Measurements from ENCODE around the gene UBAP1.

GRCh38 chr9:34190996-34191892 lies 12.4 kb downstream of the UBAP1 start:
- TF ChIP-seq CTCF (conservative IDR thresholded peaks at IDR 0.05; ENCODE audit: low read depth, low read length) (peak; percentile 55), EZH2 (IDR thresholded peaks at IDR 0.05; ENCODE audit: borderline replicate concordance, low read depth, low read length, poor library complexity, severe bottlenecking) (no peak)

Measured in A673 (cell line).